Loucy (cell line): ENCODE data around the gene DCX.

Experiments used
- H2AFZ ChIP-seq: fragments of 200-600 bp; sonication (generic); 2 replicates; pipeline ENCODE4 v1.6.0; 2016; ENCODE audit warnings: antibody characterized with exemption, mild to moderate bottlenecking, low read length, moderate library complexity
- H3F3A ChIP-seq: fragments of 200-600 bp; 2 replicates; pipeline ENCODE4 v1.6.0; 2016; ENCODE audit warnings: antibody characterized with exemption, low read depth, mild to moderate bottlenecking
- H3K27me3 ChIP-seq: fragments of 200-600 bp; sonication (generic); 2 replicates; pipeline ENCODE4 v1.6.1; 2014; ENCODE audit warnings: low read length, mild to moderate bottlenecking; ENCODE audit not compliant: insufficient read depth, poor library complexity, severe bottlenecking
- H3K36me3 ChIP-seq: fragments of 200-600 bp; sonication (generic); 2 replicates; pipeline ENCODE4 v1.6.1; 2016; ENCODE audit warnings: low read length; ENCODE audit not compliant: insufficient read depth
- H3K4me1 ChIP-seq: fragments of 200-600 bp; sonication (generic); 2 replicates; pipeline ENCODE4 v1.5.1; 2014; ENCODE audit warnings: low read length, mild to moderate bottlenecking; ENCODE audit not compliant: insufficient read depth, poor library complexity, severe bottlenecking
- H3K4me2 ChIP-seq: fragments of 200-600 bp; sonication (generic); 2 replicates; pipeline ENCODE4 v1.6.0; 2014; ENCODE audit warnings: antibody characterized with exemption, low read length, low read depth, mild to moderate bottlenecking; ENCODE audit not compliant: poor library complexity, severe bottlenecking
- H3K4me3 ChIP-seq: fragments of 200-600 bp; sonication (generic); 2 replicates; pipeline ENCODE4 v1.5.1; 2014; ENCODE audit warnings: low read length, mild to moderate bottlenecking, mixed read lengths; ENCODE audit not compliant: poor library complexity, severe bottlenecking
- H3K79me2 ChIP-seq: fragments of 200-600 bp; sonication (generic); 2 replicates; pipeline ENCODE4 v1.6.1; 2014; ENCODE audit warnings: low read length; ENCODE audit not compliant: insufficient read depth
- H3K9ac ChIP-seq: fragments of 200-600 bp; sonication (generic); 2 replicates; pipeline ENCODE4 v1.6.0; 2014; ENCODE audit warnings: mild to moderate bottlenecking, low read depth, low read length, moderate library complexity; ENCODE audit not compliant: poor library complexity, severe bottlenecking
- H3K9me2 ChIP-seq: fragments of 200-600 bp; sonication (generic); replicated peaks from 2 replicates; pipeline ENCODE4 v1.6.1; 2016; ENCODE audit warnings: low read depth, low read length, mixed read lengths
- H3K9me3 ChIP-seq: fragments of 200-600 bp; sonication (generic); 2 replicates; pipeline ENCODE4 v1.6.1; 2014; ENCODE audit warnings: mild to moderate bottlenecking, antibody characterized with exemption, low read length, low read depth; ENCODE audit not compliant: insufficient read depth
- H4K20me1 ChIP-seq: fragments of 200-600 bp; sonication (generic); 2 replicates; pipeline ENCODE4 v1.6.0; 2014; ENCODE audit warnings: antibody characterized with exemption, low read length, mild to moderate bottlenecking; ENCODE audit not compliant: insufficient read depth, poor library complexity, severe bottlenecking
- CTCF ChIP-seq: fragments of 200-600 bp; sonication (generic); conservative IDR thresholded peaks from 2 replicates; pipeline ENCODE4 v1.5.1; 2014; ENCODE audit warnings: mild to moderate bottlenecking, antibody characterized with exemption, low read length
- EZH2phosphoT487 ChIP-seq: fragments of 200-600 bp; IDR thresholded peaks from 2 replicates; pipeline ENCODE4 v1.6.1; 2018; ENCODE audit warnings: antibody characterized with exemption, mild to moderate bottlenecking, moderate library complexity, borderline replicate concordance

The DCX gene

GRCh38 chrX:111407948-111408347 lies 4.0 kb downstream of the DCX start:
- no peaks in the 10 kb centered on the region for H3K9me3 ChIP-seq
- TF ChIP-seq CTCF, result no peak
- TF ChIP-seq EZH2phosphoT487, result no peak
- H3K4me1 ChIP-seq, result no peaks in the 10 kb centered on the region

GRCh38 chrX:111402344-111402743 lies 9.6 kb downstream of the DCX start:
- Histone ChIP-seq H2AFZ (no peak overlapping the region), H3K79me2 (no peaks in the 10 kb centered on the region), H3K9me2 (no peaks in the 10 kb centered on the region), H4K20me1 (no peaks in the 10 kb centered on the region), H3F3A (no peaks in the 10 kb centered on the region), H3K27me3 (no peaks in the 10 kb centered on the region), H3K4me3 (no peak overlapping the region), H3K9me3 (no peaks in the 10 kb centered on the region), H3K36me3 (no peaks in the 10 kb centered on the region), H3K4me2 (no peak overlapping the region), H3K4me1 (no peaks in the 10 kb centered on the region), H3K9ac (no peak overlapping the region)
- no peak for TF ChIP-seq EZH2phosphoT487
- TF ChIP-seq CTCF, result no peak

More at GRCh38 chrX:111407948-111408347, 4.0 kb downstream of the DCX start:
- Histone ChIP-seq H3K4me2 (no peak overlapping the region), H4K20me1 (no peaks in the 10 kb centered on the region), H3K9ac (no peak overlapping the region), H3K27me3 (no peaks in the 10 kb centered on the region), H3K79me2 (no peaks in the 10 kb centered on the region), H3K9me2 (no peaks in the 10 kb centered on the region), H3K36me3 (no peaks in the 10 kb centered on the region), H2AFZ (no peak overlapping the region), H3K4me3 (no peak overlapping the region), H3F3A (no peaks in the 10 kb centered on the region)

GRCh38 chrX:111395149-111395548 lies 16.8 kb downstream of the DCX start:
- Histone ChIP-seq H3K4me1 (no peaks in the 10 kb centered on the region), H3K9me2 (no peaks in the 10 kb centered on the region), H3K9me3 (no peaks in the 10 kb centered on the region), H3K36me3 (no peaks in the 10 kb centered on the region), H3K4me3 (no peak overlapping the region), H3K4me2 (no peak overlapping the region), H4K20me1 (no peaks in the 10 kb centered on the region), H3F3A (no peaks in the 10 kb centered on the region), H3K79me2 (no peaks in the 10 kb centered on the region), H3K9ac (no peak overlapping the region), H3K27me3 (no peaks in the 10 kb centered on the region), H2AFZ (no peak overlapping the region)
- no peak for TF ChIP-seq CTCF
- no peak for TF ChIP-seq EZH2phosphoT487
